Germinal center (tissue), 1 donor: ENCODE data around the gene OBP2B.
"Not testable (repeated sequence)": the region's sequence is repeated elsewhere in the genome, so short reads cannot be mapped to it uniquely, and the experiment has no call there.

ENCODE experiments used
- DNase-seq: peaks from one replicate; pipeline ENCODE4 v3.0.0; 2012; ENCODE audit warnings: mixed read lengths, low spot score

Gene OBP2B

DNA sequence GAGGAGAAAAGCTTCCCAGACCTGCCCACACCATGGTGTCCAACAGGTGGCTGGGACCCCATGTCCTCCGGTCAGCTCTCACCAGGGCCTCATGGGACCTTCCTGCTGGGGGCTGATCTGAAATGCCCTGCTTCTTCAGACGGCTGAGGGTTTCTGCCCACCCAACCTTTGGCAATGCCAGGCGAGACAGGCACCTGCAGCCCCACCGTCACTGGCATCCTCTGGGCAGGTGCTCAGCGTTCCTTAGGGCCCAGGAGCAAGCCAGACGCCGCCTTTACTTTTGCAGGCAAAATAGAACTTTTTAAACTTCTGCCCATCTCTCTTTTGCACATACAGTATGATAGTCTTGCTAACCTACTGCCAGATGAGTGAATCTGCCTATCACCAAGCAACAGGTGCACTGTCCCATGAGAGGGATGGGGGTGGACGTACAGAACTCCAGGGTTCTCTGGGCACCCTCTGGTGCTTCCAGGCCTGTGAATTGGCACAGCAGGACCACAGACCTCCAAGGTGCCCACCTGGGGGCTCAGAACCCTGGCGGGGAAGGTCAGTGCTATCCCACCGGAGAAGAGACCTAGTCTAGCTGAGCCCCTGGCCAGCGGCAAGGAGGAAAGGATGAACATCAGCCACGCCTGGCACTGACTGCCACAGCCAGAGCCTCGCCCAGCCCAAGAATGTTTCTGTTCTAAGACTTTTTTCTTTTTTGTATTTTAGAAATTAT lies 7.5 kb downstream of the OBP2B start:
- no peak for DNase-seq

DNA sequence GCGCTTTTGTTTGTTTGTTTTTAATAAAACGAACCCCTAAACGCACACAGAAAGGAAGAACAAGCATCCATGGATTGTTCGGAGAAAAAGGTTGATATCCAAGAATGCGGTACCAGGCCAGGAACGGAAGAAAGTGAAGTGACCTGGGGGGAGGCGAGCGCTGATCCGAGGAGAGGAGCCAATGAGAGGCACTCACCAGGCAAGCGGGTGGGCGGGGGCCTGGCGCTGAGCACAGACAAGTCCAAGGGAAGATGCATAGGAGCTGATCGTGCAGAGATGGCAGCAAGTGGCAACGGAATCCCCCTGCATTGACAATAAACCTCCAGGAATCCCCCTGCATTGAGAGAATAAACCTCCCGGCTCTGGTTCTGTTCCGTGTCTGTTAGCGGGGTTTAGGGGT lies 8.4 kb downstream of the OBP2B start:
- no peak for DNase-seq

DNA sequence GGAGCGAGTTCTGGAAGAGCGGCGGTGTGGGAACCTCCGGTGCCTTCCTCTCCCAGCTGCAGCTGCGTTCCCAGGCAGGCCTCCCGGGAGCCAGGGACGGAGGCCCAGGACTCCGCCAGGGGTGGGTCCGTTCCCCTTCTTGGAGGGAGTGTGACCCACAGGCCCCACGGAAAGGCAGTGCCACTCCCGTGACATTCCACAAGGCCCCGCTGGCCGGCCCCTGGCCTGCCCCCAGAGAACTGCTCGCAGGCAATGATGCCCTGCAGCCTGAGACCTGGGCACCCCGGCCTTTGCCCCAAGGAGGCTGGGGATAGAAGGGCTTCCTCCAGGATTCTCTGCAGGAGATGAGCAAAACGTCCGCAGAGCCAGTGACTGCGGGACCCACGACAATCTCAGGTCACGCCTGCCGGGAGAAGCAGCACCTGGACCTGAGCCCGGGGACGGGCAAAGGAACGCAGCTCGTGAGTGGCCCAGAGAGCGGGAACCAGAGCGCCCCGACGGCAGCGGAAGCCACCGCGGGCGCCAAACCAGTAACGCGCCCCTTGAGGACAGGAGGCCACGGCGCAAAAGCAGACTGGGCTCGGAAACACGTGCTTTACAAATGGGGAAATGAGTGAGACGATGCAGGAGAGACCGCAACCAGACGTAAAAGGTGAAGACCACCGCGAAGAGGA lies 9.3 kb downstream of the OBP2B start:
- DNase-seq = peak; percentile 28

DNA sequence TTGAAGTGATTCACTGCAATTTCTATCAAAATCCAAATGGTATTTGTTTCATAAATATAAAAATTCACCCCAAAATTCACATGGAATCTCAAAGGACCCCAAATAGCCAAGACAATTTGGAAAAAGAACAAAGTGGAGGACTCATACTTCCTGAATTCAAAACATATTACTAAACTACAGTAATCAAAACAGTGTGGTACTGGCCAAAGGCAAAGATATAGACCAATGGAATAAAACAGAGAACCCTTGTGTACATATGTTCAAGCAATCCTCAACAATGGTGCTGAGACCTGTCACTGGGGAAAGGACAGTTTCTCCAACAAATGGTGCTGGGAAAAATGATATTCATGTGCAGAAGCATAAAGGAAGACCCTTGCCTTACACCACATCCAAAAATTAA lies 14.0 kb downstream of the OBP2B start:
- DNase-seq = no peak

DNA sequence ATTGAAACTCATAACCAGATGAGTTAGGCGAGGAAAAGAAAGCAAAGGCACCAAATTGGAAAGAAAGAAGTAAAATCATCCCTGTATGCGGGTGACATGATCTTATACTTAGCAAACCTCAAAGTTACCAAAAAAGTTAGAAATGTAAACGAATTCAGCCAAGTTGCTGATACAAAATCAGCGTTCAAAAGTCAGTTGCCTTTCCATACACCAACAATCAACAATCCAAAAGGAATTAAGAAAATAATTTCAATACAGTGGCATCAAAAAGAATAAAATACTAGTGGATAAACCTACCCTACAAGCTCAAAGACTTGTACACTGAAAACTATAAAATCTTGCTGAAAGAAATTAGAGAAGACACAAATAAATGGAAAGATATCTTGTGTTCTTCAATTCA lies 14.5 kb downstream of the OBP2B start:
- DNase-seq = no peak

DNA sequence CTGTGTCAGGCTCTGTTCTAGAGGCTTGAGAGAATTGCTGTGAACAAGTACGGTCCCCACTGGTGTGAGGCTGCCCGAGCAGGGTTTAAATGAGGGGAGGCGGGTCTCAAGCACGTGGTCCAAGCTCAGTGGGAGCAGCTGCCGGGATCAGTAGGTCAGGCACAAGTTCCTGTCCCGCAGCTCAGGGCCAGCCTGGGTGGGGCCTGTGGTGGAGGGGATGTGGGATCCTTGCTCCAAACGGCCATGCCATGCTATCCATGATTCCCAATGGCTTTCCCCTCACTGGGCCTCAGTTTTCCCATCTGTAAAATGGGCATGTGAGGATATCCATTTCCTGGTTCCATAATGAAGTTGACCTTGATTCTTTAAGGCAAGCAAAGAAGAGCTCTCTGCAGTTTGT lies 17.1 kb downstream of the OBP2B start:
- no peak for DNase-seq

DNA sequence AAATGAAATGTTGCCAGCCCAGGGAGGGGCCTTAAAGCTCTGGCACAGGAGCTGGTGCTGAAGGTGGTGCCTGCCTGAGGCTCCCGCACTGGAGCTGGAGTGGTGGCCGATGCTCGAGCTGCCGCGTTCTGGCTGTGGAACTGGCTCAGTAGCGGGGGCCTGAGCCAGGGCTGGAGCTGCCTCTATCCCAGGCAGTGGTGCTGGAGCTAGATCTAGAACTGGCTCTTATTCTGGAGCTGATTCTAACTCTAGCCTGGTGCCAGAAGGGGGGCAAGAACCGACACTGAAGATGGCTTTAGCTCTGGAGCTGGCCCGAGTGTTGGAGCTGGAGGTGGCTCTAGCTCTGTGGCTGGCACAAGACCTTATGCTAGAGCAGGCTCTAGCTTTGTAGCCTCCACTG lies 19.2 kb downstream of the OBP2B start:
- DNase-seq = no peak

DNA sequence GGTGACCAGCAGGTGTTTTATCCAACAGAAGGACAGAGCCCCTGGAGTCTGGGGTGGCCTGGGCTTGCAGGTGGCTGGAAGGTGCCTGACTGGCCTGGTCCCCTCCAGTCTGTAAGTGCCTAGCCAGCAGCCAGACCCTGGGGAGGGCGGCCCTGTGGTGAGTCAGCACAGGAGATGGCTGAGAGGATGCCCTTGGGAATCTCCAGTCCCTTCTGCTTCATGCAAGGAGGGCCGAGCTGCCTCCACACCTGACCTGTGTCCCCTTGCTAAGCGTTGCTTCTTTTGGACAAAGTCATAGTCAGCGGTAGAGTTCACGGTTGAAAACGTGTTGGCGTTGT lies 20.2 kb downstream of the OBP2B start:
- DNase-seq = no peak

DNA sequence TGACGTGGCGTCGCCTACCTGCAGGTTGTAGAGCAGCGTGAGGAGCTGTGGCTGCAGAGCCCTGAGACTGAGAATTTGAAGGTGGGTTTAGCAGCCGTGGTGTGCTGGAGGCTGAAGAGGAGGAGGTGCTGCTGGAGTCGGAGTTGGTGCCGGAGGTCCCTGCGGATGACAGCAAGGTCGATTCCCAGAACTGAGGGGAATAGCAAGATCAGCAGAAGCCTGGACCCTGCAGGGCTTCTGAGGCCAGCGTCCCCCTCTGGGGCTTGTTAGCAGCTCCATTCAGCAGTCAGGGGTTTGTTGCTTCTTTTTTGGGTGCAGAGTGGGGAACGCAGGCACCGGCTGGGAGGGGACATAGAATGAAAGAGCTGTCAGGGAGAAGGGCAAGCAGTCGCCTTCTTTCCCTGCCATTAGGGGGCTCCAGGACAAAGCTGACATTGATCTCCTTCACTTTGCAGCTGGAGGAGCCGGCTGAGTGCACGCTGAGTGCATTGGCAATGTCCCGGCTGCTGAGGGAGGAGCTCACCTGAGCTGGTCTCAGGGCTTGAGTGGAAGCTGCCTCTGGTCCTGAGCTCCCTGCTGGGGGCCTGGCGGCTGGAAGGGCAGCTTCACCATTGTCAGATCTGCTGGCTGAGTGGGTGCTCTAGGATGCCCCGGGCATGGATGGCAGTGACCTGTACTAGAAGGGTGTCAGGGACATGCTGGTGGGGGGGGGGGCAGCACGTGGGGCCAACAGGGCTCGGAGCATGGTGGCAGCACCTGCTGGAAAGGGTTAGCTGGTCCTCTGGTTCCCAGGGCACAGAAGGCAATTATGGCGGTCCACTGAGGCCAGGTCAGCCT lies 20.8 kb downstream of the OBP2B start:
- DNase-seq = peak; percentile 33

DNA sequence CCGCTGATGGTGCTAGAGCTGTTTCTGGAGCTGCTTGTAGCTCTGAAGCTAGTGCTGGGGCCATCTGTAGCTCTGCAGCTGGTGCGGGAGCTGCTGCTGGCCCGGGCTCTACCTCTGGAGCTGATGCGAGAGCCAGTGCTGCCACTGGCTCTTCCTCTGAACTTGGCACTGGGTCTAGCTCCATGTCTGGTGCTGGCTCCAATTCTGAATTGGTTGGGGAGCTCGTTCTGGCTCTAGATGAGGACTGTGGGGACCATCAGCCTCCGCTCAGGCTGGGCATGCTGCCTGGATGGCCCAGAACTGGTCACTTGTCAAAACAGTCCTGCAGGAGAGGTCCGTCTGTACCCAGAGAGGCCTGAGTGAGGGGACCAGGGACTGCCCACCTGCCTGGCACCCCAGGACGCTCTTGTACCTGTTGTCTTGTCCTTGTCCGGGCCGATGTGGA lies 21.5 kb downstream of the OBP2B start:
- DNase-seq = no peak

DNA sequence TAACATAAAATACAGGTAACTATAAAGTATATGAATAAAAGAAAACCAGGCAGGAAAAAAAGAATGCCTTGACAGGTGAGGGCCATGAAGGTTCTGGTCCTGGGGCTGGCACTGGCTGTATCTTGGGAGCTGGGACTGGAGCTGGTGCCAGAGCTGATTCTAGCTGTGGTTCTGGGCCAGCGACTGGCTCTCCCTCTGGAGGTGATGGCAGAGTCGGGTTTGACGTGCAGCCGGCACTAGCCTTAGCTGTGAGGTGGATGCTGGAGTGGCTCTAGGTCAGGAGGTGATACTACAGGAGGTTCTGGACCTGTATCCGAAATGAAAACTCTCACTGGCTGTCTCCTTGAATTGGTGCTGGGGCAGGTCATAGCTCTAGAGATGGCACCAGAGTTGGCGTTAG lies 22.3 kb downstream of the OBP2B start:
- DNase-seq = no peak

DNA sequence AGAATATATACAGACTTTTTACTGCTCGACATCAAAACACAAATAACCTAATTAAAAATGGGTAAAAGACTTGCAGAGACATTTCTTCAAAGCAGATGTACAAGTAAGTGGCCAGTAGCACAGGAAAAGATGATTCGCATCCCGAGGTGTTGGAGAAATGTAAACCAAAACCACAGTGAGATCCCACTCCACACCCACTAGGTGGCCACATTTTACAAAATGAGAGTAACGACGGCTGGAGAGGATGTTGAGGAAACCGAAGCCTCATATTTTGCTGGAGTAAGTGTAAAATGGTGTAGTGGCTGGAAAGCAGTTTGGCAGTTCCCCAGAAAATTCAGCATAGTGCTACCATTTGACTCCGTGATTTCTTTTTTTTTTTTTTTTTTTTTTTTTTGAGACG lies 24.1 kb downstream of the OBP2B start:
- DNase-seq = peak; percentile 48

DNA sequence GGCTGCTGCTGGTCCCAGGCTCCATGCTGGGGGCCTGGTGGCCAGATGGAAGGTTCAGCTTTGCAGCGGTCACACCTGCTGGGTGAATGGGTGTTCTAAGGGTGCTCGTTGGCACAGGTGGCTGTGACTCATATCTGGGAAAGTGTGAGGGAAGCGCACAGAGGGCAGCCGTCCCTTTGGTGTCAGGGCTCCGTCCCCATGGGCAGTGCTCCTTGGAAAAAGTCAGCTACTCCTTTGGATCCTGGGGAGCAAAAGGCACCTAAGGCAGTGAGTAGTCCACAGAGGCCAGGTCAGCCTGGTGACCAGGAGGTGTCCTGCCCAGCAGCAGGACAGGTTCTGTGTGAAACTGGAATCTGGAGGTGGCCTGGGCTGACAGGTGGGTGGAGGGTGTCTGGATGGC lies 26.9 kb downstream of the OBP2B start:
- no peak for DNase-seq

DNA sequence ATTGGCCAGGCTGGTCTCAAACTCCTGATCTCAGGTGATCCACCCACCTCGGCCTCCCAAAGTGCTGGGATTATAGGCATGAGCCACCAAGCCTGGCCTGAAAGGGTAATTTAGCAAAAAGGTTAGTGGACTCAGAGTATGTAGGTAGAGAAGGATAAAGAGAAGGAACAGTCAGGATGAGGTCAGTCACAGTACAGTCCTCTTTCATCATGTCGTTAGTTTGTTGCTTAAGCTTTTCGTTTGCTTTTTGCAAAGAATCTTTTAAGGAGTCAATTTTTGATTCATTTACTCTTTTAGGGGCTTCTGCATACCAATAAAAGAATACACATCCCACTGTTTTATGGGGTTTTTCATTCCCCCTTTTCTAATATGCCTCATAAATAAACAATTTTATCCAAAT lies 27.5 kb downstream of the OBP2B start:
- DNase-seq = no peak

DNA sequence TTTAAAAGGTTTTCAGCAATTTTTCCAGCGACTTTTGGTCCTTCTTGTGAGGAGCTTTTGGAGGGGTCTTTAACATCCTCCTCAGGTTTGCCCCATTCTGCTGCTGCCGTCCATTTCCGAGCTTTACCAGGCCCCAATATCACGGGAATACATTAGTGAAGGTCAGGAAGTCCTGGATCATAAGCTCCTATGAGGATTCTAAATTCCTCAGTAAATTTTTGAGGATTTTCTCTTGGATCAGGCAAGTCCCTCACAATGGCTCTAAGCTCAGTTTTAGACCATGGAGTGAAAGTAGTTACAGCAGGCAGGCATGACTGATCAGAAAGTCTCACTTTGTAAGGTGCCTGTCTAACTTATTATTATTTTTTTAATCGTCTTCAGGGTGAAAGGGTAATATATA lies 28.1 kb downstream of the OBP2B start:
- no peak for DNase-seq

DNA sequence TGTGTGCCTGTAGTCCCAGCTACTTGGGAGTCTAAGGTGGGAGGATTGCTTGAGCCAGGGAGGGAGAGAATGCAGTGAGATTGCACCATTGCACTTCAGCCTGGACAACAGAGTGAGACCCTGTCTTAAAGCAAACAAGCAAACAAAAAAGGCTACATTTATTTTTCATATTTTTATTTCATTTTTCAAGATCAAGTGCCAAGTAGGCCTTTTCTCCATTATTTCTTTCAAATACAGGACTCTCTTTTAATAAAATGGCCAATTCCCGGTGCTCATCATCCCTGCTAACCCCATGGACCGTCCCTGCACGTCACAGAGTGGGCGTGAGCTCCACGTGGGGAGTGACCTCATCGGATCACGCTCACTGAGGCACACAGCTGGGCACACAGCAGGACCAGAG lies 36.0 kb downstream of the OBP2B start:
- no peak for DNase-seq

DNA sequence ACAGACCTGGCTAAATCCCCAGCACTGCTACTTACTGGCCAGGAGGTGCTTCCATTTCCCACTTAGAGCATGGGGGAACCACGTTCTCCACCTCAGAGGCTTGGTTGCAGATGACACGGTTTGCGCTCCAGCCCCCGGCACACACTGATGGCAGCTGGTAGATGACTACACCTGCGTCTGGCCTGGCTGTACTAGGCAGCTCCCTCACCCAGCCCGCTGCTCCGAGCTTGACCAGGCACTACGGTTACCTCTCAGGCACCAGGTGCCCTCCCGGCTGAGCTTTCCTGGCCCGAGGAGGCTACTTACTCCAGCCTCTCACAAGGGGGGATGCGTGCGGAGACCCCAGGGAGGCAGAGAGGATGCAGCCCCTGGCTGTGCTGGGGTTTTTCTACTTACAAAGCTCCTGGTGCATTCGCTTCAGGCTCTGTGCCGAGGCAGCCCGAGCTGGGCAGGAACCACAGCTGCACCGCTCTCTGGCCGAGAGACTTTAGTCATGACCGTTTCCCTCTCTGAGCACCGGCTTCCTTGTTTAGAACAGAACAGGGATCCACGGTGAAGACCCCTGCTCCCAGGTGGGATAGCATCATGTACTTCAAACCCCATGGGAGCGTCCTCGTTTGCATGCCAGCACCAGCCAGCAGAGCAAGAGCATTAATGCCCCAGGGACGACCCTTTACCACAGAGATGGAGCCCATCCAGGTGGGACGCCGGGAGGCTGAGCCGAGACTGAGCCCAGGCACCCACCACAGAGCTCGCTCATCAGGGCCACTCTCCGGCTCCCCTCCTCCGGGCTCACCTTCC lies 37.7 kb downstream of the OBP2B start:
- DNase-seq = peak; percentile 84

DNA sequence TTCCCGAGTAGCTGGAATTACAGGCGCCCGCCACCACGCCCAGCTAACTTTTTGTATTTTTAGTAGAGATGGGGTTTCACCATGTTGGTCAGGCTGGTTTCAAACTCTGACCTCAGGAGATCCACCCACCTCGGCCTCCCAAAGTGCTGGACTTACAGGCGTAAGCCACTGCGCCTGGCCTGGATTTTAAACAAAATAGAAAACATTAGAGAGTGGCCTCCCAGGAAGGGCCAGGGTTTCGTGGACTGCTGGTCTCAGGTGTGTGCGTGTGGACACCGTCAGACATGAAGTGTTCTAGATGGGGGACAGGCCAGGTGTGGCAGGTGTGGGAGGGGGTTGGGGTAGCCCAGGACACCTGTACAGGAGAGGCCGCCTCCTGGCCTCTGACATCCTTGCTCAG lies 38.3 kb downstream of the OBP2B start:
- DNase-seq = no peak

DNA sequence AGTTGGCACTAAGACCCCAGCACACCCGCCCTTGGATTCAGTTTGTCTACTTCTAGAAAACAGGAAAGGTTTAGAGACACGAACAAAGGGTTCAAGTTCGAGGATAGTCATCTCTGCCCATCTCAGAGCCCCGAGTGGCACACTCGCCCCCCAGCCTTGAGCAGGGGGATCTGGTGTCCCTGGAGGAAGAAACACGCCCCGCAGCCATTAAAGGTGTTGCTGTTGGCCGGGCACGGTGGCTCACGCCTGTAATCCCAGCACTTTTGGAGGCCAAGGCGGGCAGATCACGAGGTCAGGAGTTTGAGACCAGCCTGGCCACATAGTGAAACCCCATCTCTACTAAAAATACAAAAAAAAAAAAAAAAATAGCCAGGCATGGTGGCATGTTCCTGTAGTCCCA lies 39.4 kb downstream of the OBP2B start:
- DNase-seq = not testable (repeated sequence)

DNA sequence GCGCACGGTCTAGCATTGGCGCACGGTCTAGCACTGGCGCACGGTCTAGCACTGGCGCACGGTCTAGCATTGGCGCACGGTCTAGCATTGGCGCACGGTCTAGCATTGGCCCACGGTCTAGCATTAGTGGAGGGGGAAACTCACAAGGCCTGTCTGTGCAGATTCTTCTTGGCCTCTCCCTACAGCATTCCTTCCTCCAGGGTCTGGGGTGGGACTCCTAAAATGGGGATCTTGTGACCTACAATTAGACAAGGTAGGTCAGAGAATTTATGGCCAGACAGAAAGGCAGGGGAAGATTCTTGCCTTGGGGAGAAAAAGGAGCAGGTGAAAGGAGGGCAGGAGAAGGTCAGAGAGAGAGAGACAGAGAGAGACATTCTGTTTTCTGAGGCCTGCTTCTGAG lies 39.9 kb downstream of the OBP2B start:
- no peak for DNase-seq

DNA sequence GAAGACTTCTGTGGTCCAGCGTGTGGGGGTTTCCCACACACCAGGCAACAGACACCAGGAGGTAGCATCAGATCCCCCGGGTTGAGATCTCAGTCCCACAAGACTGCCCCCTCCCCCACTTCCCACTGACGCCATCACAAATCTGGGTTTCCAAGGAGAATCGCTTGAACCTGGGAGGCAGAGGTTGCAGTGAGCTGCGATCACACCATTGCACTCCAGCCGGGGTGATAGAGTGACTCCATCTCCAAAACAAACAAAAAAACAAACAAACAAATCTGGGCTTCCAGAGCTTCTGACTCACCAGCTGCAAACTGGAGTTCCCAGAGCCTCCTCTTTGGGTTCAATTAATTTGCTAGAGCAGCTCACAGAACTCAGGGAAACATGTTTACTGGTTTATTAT lies 40.6 kb downstream of the OBP2B start:
- DNase-seq = no peak

DNA sequence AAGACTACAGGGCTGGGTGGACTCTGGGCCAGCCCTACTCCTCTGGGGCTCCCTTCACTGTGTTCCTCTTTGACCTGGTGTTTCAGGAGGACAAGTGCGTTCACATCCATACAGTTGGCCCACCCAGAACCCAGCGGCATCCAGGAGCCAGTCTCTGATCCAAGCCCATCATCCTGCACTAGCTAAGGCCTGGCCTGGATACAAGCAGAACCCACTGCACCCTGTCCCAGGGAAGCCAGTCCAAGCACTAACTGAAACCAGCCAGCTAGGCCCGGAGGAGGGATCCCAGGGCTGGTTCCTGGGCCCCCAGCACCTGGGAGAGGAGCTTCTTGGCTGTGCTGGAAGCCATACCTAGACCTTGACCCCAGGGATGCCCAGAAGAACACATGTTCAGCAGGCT lies 41.3 kb downstream of the OBP2B start:
- DNase-seq = no peak
